ENCODE results near the gene GRIK1.

DNA sequence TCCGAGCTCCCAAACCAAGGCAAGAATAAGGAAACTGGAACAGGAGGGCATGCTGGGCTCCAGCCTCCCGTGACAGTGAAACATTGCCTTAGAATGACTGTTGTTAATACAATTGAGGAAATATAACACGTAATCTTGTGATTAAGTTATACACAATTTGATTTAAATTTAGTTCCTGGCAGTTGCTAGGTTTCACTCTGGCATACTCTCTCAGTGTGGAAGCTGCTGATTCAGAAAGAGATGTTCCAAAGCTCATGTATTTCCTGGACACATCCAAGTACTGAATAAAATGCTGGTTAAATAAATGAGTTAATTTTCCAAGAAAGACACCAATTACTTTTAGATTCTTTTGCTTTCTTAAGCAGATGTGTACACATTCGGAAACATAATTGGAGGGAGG is 176.1 kb downstream of the GRIK1 start:
- TF ChIP-seq, protein P1, sequence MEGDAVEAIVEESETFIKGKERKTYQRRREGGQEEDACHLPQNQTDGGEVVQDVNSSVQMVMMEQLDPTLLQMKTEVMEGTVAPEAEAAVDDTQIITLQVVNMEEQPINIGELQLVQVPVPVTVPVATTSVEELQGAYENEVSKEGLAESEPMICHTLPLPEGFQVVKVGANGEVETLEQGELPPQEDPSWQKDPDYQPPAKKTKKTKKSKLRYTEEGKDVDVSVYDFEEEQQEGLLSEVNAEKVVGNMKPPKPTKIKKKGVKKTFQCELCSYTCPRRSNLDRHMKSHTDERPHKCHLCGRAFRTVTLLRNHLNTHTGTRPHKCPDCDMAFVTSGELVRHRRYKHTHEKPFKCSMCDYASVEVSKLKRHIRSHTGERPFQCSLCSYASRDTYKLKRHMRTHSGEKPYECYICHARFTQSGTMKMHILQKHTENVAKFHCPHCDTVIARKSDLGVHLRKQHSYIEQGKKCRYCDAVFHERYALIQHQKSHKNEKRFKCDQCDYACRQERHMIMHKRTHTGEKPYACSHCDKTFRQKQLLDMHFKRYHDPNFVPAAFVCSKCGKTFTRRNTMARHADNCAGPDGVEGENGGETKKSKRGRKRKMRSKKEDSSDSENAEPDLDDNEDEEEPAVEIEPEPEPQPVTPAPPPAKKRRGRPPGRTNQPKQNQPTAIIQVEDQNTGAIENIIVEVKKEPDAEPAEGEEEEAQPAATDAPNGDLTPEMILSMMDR (IDR thresholded peaks at IDR 0.05): no peak
- TF ChIP-seq EZH2 (IDR thresholded peaks at IDR 0.05; ENCODE audit: borderline replicate concordance, insufficient read depth, low read depth, low read length, poor library complexity, severe bottlenecking): no peak
